Memory B cell (primary cell): ENCODE measurements around the gene ACTRT2.

Experiments used
- ATAC-seq: fragments of 150-1000 bp; cut with Tn5 transposase; 2 replicates; pipeline ENCODE4 v1.10.0; 2021; ENCODE audit warnings: low read depth, mild to moderate bottlenecking, moderate library complexity
- DNase-seq, 2 donors: peaks; one replicate each; pipeline ENCODE4 v3.0.0; 2022; ENCODE audit warnings: low spot score in 2 of 2
- H3K27ac Mint-ChIP-seq: one replicate; pipeline ENCODE4 v1.8.0; 2022; ENCODE audit warnings: mild to moderate bottlenecking, moderate library complexity, mixed read lengths
- H3K27me3 Mint-ChIP-seq: one replicate; pipeline ENCODE4 v1.8.0; 2022; ENCODE audit warnings: mixed read lengths
- H3K36me3 Mint-ChIP-seq: one replicate; pipeline ENCODE4 v1.8.0; 2022; ENCODE audit warnings: mild to moderate bottlenecking, mixed read lengths
- H3K4me1 Mint-ChIP-seq: one replicate; pipeline ENCODE4 v1.8.0; 2022; ENCODE audit warnings: mixed read lengths
- H3K4me3 Mint-ChIP-seq: one replicate; pipeline ENCODE4 v1.8.0; 2022; ENCODE audit warnings: mild to moderate bottlenecking, moderate library complexity, mixed read lengths
- H3K9me3 Mint-ChIP-seq: one replicate; pipeline ENCODE4 v1.8.0; 2022; ENCODE audit warnings: mixed read lengths

ACTRT2 gene

GRCh38 chr1:2980073-2980791, 41.0 kb upstream of the ACTRT2 start:
- no peak for ATAC-seq
- H3K36me3 Mint-ChIP-seq = no peaks in the 10 kb centered on the region
- H3K27ac Mint-ChIP-seq = no peak overlapping the region
- no peaks in the 10 kb centered on the region for H3K4me1 Mint-ChIP-seq
- H3K4me3 Mint-ChIP-seq = no peak overlapping the region
- no peaks in the 10 kb centered on the region for H3K27me3 Mint-ChIP-seq
- DNase-seq = no peak
- no peaks in the 10 kb centered on the region for H3K9me3 Mint-ChIP-seq

GRCh38 chr1:2980849-2981248, 40.4 kb upstream of the ACTRT2 start:
- peaks cover 2% of the 10 kb centered on the region for H3K9me3 Mint-ChIP-seq
- H3K4me1 Mint-ChIP-seq = no peaks in the 10 kb centered on the region
- no peak overlapping the region for H3K4me3 Mint-ChIP-seq
- no peaks in the 10 kb centered on the region for H3K36me3 Mint-ChIP-seq
- H3K27ac Mint-ChIP-seq = no peak overlapping the region
- H3K27me3 Mint-ChIP-seq = peaks cover 3% of the 10 kb centered on the region
- ATAC-seq (no peak), DNase-seq (no peak)

- peaks cover 6% of the 10 kb centered on the region for H3K9me3 Mint-ChIP-seq
- peaks cover 8% of the 10 kb centered on the region for H3K27me3 Mint-ChIP-seq
- no peaks in the 10 kb centered on the region for H3K4me1 Mint-ChIP-seq
- no peak overlapping the region for H3K4me3 Mint-ChIP-seq
- no peak overlapping the region for H3K27ac Mint-ChIP-seq
- no peaks in the 10 kb centered on the region for H3K36me3 Mint-ChIP-seq
- DNase-seq = no peak
- no peak for ATAC-seq
Observed at GRCh38 chr1:2981388-2981787, 39.9 kb upstream of the ACTRT2 start.

- Mint-ChIP-seq H3K36me3 (no peaks in the 10 kb centered on the region), H3K9me3 (peaks cover 6% of the 10 kb centered on the region), H3K27ac (no peak overlapping the region), H3K27me3 (peaks cover 8% of the 10 kb centered on the region), H3K4me1 (no peaks in the 10 kb centered on the region), H3K4me3 (no peak overlapping the region)
- DNase-seq = no peak
- no peak for ATAC-seq
Observed at GRCh38 chr1:2981981-2982614, 39.2 kb upstream of the ACTRT2 start.

GRCh38 chr1:2982615-2983318, 38.5 kb upstream of the ACTRT2 start:
- H3K27ac Mint-ChIP-seq = no peak overlapping the region
- no peak for DNase-seq

GRCh38 chr1:2983319-2983705, 38.0 kb upstream of the ACTRT2 start:
- peaks cover 8% of the 10 kb centered on the region for H3K27me3 Mint-ChIP-seq
- H3K4me3 Mint-ChIP-seq = no peak overlapping the region
- H3K4me1 Mint-ChIP-seq = no peaks in the 10 kb centered on the region
- ATAC-seq = no peak
- no peak for DNase-seq
- H3K27ac Mint-ChIP-seq = no peak overlapping the region
- H3K9me3 Mint-ChIP-seq = peaks cover 6% of the 10 kb centered on the region
- no peaks in the 10 kb centered on the region for H3K36me3 Mint-ChIP-seq

More at GRCh38 chr1:2982615-2983318, 38.5 kb upstream of the ACTRT2 start:
- Mint-ChIP-seq H3K4me1 (no peaks in the 10 kb centered on the region), H3K27me3 (peaks cover 8% of the 10 kb centered on the region), H3K36me3 (no peaks in the 10 kb centered on the region), H3K9me3 (peaks cover 6% of the 10 kb centered on the region), H3K4me3 (no peak overlapping the region)
- ATAC-seq = no peak

GRCh38 chr1:2983706-2984398, 37.4 kb upstream of the ACTRT2 start:
- Mint-ChIP-seq H3K9me3 (peaks cover 6% of the 10 kb centered on the region), H3K27me3 (peaks cover 8% of the 10 kb centered on the region), H3K4me1 (no peaks in the 10 kb centered on the region), H3K27ac (no peak overlapping the region), H3K4me3 (no peak overlapping the region), H3K36me3 (no peaks in the 10 kb centered on the region)
- DNase-seq (no peak), ATAC-seq (no peak)

- no peak overlapping the region for H3K4me3 Mint-ChIP-seq
- H3K27me3 Mint-ChIP-seq = peaks cover 14% of the 10 kb centered on the region
- H3K36me3 Mint-ChIP-seq = no peaks in the 10 kb centered on the region
- H3K4me1 Mint-ChIP-seq = no peaks in the 10 kb centered on the region
- peaks cover 12% of the 10 kb centered on the region for H3K9me3 Mint-ChIP-seq
- DNase-seq (no peak), ATAC-seq (no peak)
- H3K27ac Mint-ChIP-seq = no peak overlapping the region
Observed at GRCh38 chr1:2984399-2985061, 36.7 kb upstream of the ACTRT2 start.

GRCh38 chr1:2985067-2985561, 36.2 kb upstream of the ACTRT2 start:
- no peak overlapping the region for H3K4me3 Mint-ChIP-seq
- H3K27ac Mint-ChIP-seq = no peak overlapping the region
- peaks cover 14% of the 10 kb centered on the region for H3K27me3 Mint-ChIP-seq
- DNase-seq = no peak
- H3K4me1 Mint-ChIP-seq = no peaks in the 10 kb centered on the region
- peaks cover 12% of the 10 kb centered on the region for H3K9me3 Mint-ChIP-seq
- no peaks in the 10 kb centered on the region for H3K36me3 Mint-ChIP-seq
- no peak for ATAC-seq

- H3K4me3 Mint-ChIP-seq = no peak overlapping the region
- H3K9me3 Mint-ChIP-seq = peaks cover 12% of the 10 kb centered on the region
- DNase-seq (no peak), ATAC-seq (no peak)
- no peak overlapping the region for H3K27ac Mint-ChIP-seq
- no peaks in the 10 kb centered on the region for H3K36me3 Mint-ChIP-seq
- peaks cover 14% of the 10 kb centered on the region for H3K27me3 Mint-ChIP-seq
- H3K4me1 Mint-ChIP-seq = no peaks in the 10 kb centered on the region
Observed at GRCh38 chr1:2985694-2986548, 35.3 kb upstream of the ACTRT2 start.

- no peak for DNase-seq
Observed at GRCh38 chr1:2986549-2987305, 34.5 kb upstream of the ACTRT2 start.

GRCh38 chr1:2987773-2988172, 33.5 kb upstream of the ACTRT2 start:
- no peak overlapping the region for H3K27ac Mint-ChIP-seq
- ATAC-seq (no peak), DNase-seq (no peak)
- peaks cover 14% of the 10 kb centered on the region for H3K27me3 Mint-ChIP-seq
- H3K4me1 Mint-ChIP-seq = no peaks in the 10 kb centered on the region
- no peaks in the 10 kb centered on the region for H3K36me3 Mint-ChIP-seq
- H3K4me3 Mint-ChIP-seq = no peak overlapping the region
- peaks cover 12% of the 10 kb centered on the region for H3K9me3 Mint-ChIP-seq

More at GRCh38 chr1:2986549-2987305, 34.5 kb upstream of the ACTRT2 start:
- Mint-ChIP-seq H3K27me3 (peaks cover 14% of the 10 kb centered on the region), H3K9me3 (peaks cover 12% of the 10 kb centered on the region), H3K27ac (no peak overlapping the region), H3K36me3 (no peaks in the 10 kb centered on the region), H3K4me1 (no peaks in the 10 kb centered on the region), H3K4me3 (no peak overlapping the region)
- no peak for ATAC-seq
